IMR-90 (cell line): ENCODE measurements around the gene ADRA1B. TPM values are rescaled to one million over a fixed set of nuclear protein-coding genes. Genes with fewer than 3 reads are reported as not detected.
"Not testable (repeated sequence)": the region's sequence is repeated elsewhere in the genome, so short reads cannot be mapped to it uniquely, and the experiment has no call there.

Experiments used
- ATAC-seq: fragments of 200-7000 bp; cut with Tn5 transposase; 2 replicates; pipeline ENCODE4 v1.9.1; 2020; ENCODE audit warnings: low read depth, mild to moderate bottlenecking, moderate library complexity
- BruUV-seq: library from RNA; stranded (reverse); fragments of 400-500 nt; replicated peaks from 2 replicates; lab custom pipeline; 2021; lab: Mats Ljungman, UMichigan
- CTCF ChIA-PET: fragments of 300-600 bp; formaldehyde crosslinking; extraction: SDS; loops from one replicate; lab custom pipeline; 2021; ENCODE audit warnings: antibody characterized with exemption; lab: Yijun Ruan, JAX
- POLR2A ChIA-PET: fragments of 300-600 bp; sonication (Branson Sonifier 250); formaldehyde crosslinking; loops from one replicate; lab custom pipeline; 2022; ENCODE audit warnings: antibody characterized with exemption; ENCODE audit not compliant: unreplicated experiment; lab: Charles Lee
- DNase-seq: peaks from one replicate; pipeline ENCODE4 v3.0.0; 2013
- H2AFZ ChIP-seq: replicated peaks from 2 replicates; pipeline ENCODE3; 2013; ENCODE audit warnings: low read length, mild to moderate bottlenecking; ENCODE audit not compliant: poor library complexity
- H2AK5ac ChIP-seq: 2 replicates; pipeline ENCODE4 v1.6.1; 2013; ENCODE audit warnings: low read depth, low read length, inconsistent platforms
- H2AK9ac ChIP-seq: replicated peaks from 2 replicates; pipeline ENCODE3; 2013; ENCODE audit warnings: mild to moderate bottlenecking, low read depth, low read length, moderate library complexity; ENCODE audit not compliant: poor library complexity
- H2BK120ac ChIP-seq: 2 replicates; pipeline ENCODE4 v1.6.1; 2013; ENCODE audit warnings: low read depth, low read length, inconsistent platforms
- H2BK15ac ChIP-seq: 3 replicates; pipeline ENCODE4 v1.6.1; 2013; ENCODE audit warnings: low read depth, low read length, inconsistent platforms
- H2BK20ac ChIP-seq: 2 replicates; pipeline ENCODE4 v1.6.1; 2013; ENCODE audit warnings: low read depth, mild to moderate bottlenecking, inconsistent platforms, low read length, moderate library complexity
- H2BK5ac ChIP-seq: 2 replicates; pipeline ENCODE4 v1.6.1; 2013; ENCODE audit warnings: mild to moderate bottlenecking, low read depth, low read length, inconsistent platforms; ENCODE audit not compliant: poor library complexity, severe bottlenecking
- H3K14ac ChIP-seq: replicated peaks from 2 replicates; pipeline ENCODE4 v1.6.1; 2013; ENCODE audit warnings: low read depth, low read length, inconsistent platforms
- H3K18ac ChIP-seq: 2 replicates; pipeline ENCODE4 v1.6.1; 2013; ENCODE audit warnings: low read depth, low read length, control low read depth
- H3K23ac ChIP-seq: 2 replicates; pipeline ENCODE4 v1.6.1; 2013; ENCODE audit warnings: low read depth, low read length, inconsistent platforms
- H3K27ac ChIP-seq: 2 replicates; pipeline ENCODE4 v1.5.1; 2013; ENCODE audit warnings: mild to moderate bottlenecking, control low read depth, low read length; ENCODE audit not compliant: insufficient read depth
- H3K27me3 ChIP-seq: 2 replicates; pipeline ENCODE4 v1.6.1; 2013; ENCODE audit warnings: low read length; ENCODE audit not compliant: control insufficient read depth, insufficient read depth
- H3K36me3 ChIP-seq: 2 replicates; pipeline ENCODE4 v1.6.1; 2013; ENCODE audit warnings: low read length, mixed read lengths; ENCODE audit not compliant: control insufficient read depth, insufficient read depth
- H3K4ac ChIP-seq: 2 replicates; pipeline ENCODE4 v1.6.1; 2013; ENCODE audit warnings: low read depth, low read length, inconsistent platforms
- H3K4me1 ChIP-seq: 2 replicates; pipeline ENCODE4 v1.6.1; 2013; ENCODE audit warnings: low read length, mixed read lengths; ENCODE audit not compliant: control insufficient read depth, insufficient read depth
- H3K4me2 ChIP-seq: 2 replicates; pipeline ENCODE4 v1.6.1; 2013; ENCODE audit warnings: low read depth, mild to moderate bottlenecking, control low read depth, low read length, moderate library complexity
- H3K4me3 ChIP-seq: 2 replicates; pipeline ENCODE4 v1.5.1; 2013; ENCODE audit warnings: low read depth, mild to moderate bottlenecking, control low read depth, low read length, moderate library complexity; ENCODE audit not compliant: insufficient read depth
- H3K56ac ChIP-seq: 2 replicates; pipeline ENCODE4 v1.6.1; 2013; ENCODE audit warnings: low read length, inconsistent platforms; ENCODE audit not compliant: insufficient read depth; ENCODE audit errors: extremely low read depth
- H3K79me1 ChIP-seq, 2 experiments: 2 replicates each; pipeline ENCODE4 v1.6.1; 2013; ENCODE audit warnings: low read length in 2 of 2, inconsistent platforms in 1 of 2, low read depth in 1 of 2
- H3K9ac ChIP-seq: 2 replicates; pipeline ENCODE4 v1.6.1; 2013; ENCODE audit warnings: low read depth, low read length, control low read depth
- H3K9me1 ChIP-seq: 2 replicates; pipeline ENCODE4 v1.6.1; 2013; ENCODE audit warnings: low read length, inconsistent platforms; ENCODE audit not compliant: insufficient read depth
- H3K9me3 ChIP-seq: 2 replicates; pipeline ENCODE4 v1.6.1; 2013; ENCODE audit warnings: low read length; ENCODE audit not compliant: control insufficient read depth, insufficient read depth
- H4K20me1 ChIP-seq: 2 replicates; pipeline ENCODE4 v1.6.1; 2013; ENCODE audit warnings: low read length, inconsistent platforms; ENCODE audit not compliant: insufficient read depth
- H4K5ac ChIP-seq: 2 replicates; pipeline ENCODE4 v1.6.1; 2013; ENCODE audit warnings: mild to moderate bottlenecking, low read depth, low read length, control low read depth
- H4K8ac ChIP-seq, 2 experiments: 2 replicates each; pipeline ENCODE4 v1.6.1; 2013; ENCODE audit warnings: low read depth in 2 of 2, low read length in 2 of 2, control low read depth in 1 of 2, inconsistent platforms in 1 of 2
- H4K91ac ChIP-seq: 2 replicates; pipeline ENCODE4 v1.6.1; 2013; ENCODE audit warnings: low read depth, low read length, inconsistent platforms; ENCODE audit not compliant: insufficient read depth
- WGBS, 2 experiments: methylation state at CpG; one replicate each; pipeline versions ENCODE4 v1.1.5 to v1.1.7; 2013; ENCODE audit warnings: missing lambda C conversion rate in 2 of 2; ENCODE audit not compliant: insufficient read length in 1 of 2; ENCODE audit errors: extremely low coverage in 2 of 2; 5-methylcytosine and 5-hydroxymethylcytosine counted together
- dilution Hi-C: fragments of 300-500 bp; cut with HindIII; formaldehyde crosslinking; loops from one replicate; pipeline ENCODE4 v1.14.3; 2018; ENCODE audit warnings: low sequenced_read_pairs; ENCODE audit not compliant: unreplicated experiment
- in situ Hi-C: fragments of 300-500 bp; cut with MboI; formaldehyde crosslinking; loops from 3 replicates; pipeline ENCODE4 v1.14.3; 2019; ENCODE audit warnings: low sequenced_read_pairs, inconsistent platforms, mixed read lengths
- intact Hi-C: fragments of 100-400 bp; cut with micrococcal nuclease; formaldehyde crosslinking; loops from 2 replicates; pipeline ENCODE4 v1.10.0; 2022
- polyA plus RNA-seq, 3 experiments: library from polyadenylated mRNA; depleted of rRNA; stranded (reverse); fragments of >200 nt; gene quantifications; 2 replicates each; pipeline ENCODE4 v1.2.3, GENCODE V29; 2012; ENCODE audit warnings: low replicate concordance in 1 of 3
- total RNA-seq: library from RNA; depleted of rRNA; stranded (reverse); fragments of >200 nt; gene quantifications from 2 replicates; pipeline ENCODE4 v1.2.3, GENCODE V29; 2012

ADRA1B gene
- total and polyA plus RNA-seq, 2 of the 4 experiments (the other 2 are of a cell fraction): 0.18 to 1.5 TPM

DNA sequence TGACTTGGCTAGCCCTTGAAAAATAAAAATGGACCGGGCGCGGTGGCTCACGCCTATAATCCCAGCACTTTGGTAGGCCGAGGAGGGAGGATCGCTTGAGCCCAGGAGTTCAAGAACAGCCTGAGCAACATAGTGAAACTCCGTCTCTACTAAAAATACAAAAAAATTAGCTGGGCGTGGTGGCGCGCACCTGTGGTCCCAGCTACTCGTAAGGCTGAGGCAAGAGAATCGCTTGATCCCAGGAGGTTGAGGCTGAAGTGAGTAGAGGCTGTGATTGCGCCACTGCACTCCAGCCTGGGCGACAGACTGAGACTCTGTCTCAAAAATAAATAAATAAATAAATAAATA is 92.2 kb downstream of the ADRA1B start:
- CTCF ChIA-PET, H2BK5ac ChIP-seq, H3K27me3 ChIP-seq, H4K20me1 ChIP-seq, H3K9me1 ChIP-seq, H2AK9ac ChIP-seq, H3K4me3 ChIP-seq, H3K27ac ChIP-seq, H3K18ac ChIP-seq, ATAC-seq, H3K56ac ChIP-seq, H2BK20ac ChIP-seq, H2AK5ac ChIP-seq, in situ Hi-C loops, H3K9me3 ChIP-seq, H3K23ac ChIP-seq, BruUV-seq, H3K4ac ChIP-seq, H3K4me2 ChIP-seq, H4K91ac ChIP-seq, H2BK15ac ChIP-seq, DNase-seq, H4K5ac ChIP-seq, H3K4me1 ChIP-seq, H2BK120ac ChIP-seq, H3K36me3 ChIP-seq, intact Hi-C loops, H3K9ac ChIP-seq, H3K14ac ChIP-seq: not testable (repeated sequence)
- no CpG with 5 or more reads among the region's 14 CpGs for WGBS, 2 experiments
- POLR2A ChIA-PET: interaction anchor here (0.7 to 1.4 kb wide), 2 partner anchors 8 to 14 kb away, joined by 3 to 6 read pairs; no protein-coding TSS in a partner anchor
- H4K8ac ChIP-seq: peak overlapping the region in 1 of 2 experiments; percentile 81; a peak in 3 of 4 replicates
- H3K79me1 ChIP-seq: peaks cover 15 to 22% of the 10 kb centered on the region in 2 experiments
- peak overlapping the region; percentile 83 for H2AFZ ChIP-seq
- dilution Hi-C loops: loop anchor here (25.0 kb wide), 1 partner anchor 354 kb away; the partner anchor contains the start of gene C1QTNF2
